ENCODE measurements around the gene ALMS1. TPM values are rescaled to one million over a fixed set of nuclear protein-coding genes. Genes with fewer than 3 reads are reported as not detected.
"Not testable (repeated sequence)": the region's sequence is repeated elsewhere in the genome, so short reads cannot be mapped to it uniquely, and the experiment has no call there.

ALMS1 gene
- total RNA-seq, 2 experiments from 2014 or later, result 35.5 to 57.8 TPM

GRCh38 chr2:73593680-73594079 is 208.0 kb downstream of the ALMS1 start:
- TF ChIP-seq EZH2phosphoT487 (IDR thresholded peaks at IDR 0.05; ENCODE audit: borderline replicate concordance, low read depth, low read length) (no peak), CTCF (conservative IDR thresholded peaks at IDR 0.05; ENCODE audit: low read length) (no peak)
- no peak overlapping the region for H2AFZ ChIP-seq (ENCODE audit: low read length)
- no peak overlapping the region for H3K4me3 ChIP-seq (ENCODE audit: low read depth, low read length, poor library complexity, severe bottlenecking)
- no peaks in the 10 kb centered on the region for H3K79me2 ChIP-seq (ENCODE audit: insufficient read depth, low read depth, low read length)
- no TSS peak for BruUV-seq (replicated peaks)
- no peaks in the 10 kb centered on the region for H3K4me1 ChIP-seq (ENCODE audit: insufficient read depth, low read length, poor library complexity, severe bottlenecking)
- H3K36me3 ChIP-seq (ENCODE audit: insufficient read depth, low read length), result no peaks in the 10 kb centered on the region
- H3K9me3 ChIP-seq (ENCODE audit: low read length), result no peaks in the 10 kb centered on the region
- intact Hi-C loops (cut with micrococcal nuclease; ENCODE audit: unreplicated experiment), result no loop called here
- CTCF ChIA-PET (ENCODE audit: unreplicated experiment), result no interaction called here
- no peak overlapping the region for H3K4me2 ChIP-seq (ENCODE audit: low read length)
- no peak overlapping the region for H3K27ac ChIP-seq (ENCODE audit: low read depth, low read length, poor library complexity, severe bottlenecking)
- no peak for DNase-seq (ENCODE audit: low spot score)
- H3K9me2 ChIP-seq (ENCODE audit: insufficient read depth, low read length), result no peaks in the 10 kb centered on the region
- POLR2A ChIA-PET, result no interaction called here
- no peaks in the 10 kb centered on the region for H4K20me1 ChIP-seq (ENCODE audit: insufficient read depth, low read length)

GRCh38 chr2:73594251-73594650 is 208.6 kb downstream of the ALMS1 start:
- no peak for DNase-seq (ENCODE audit: low spot score)
- ChIA-PET CTCF (ENCODE audit: unreplicated experiment) (no interaction called here), POLR2A (no interaction called here)
- H3K9me3 ChIP-seq (ENCODE audit: low read length), result no peaks in the 10 kb centered on the region
- no peaks in the 10 kb centered on the region for H4K20me1 ChIP-seq (ENCODE audit: insufficient read depth, low read length)
- no peaks in the 10 kb centered on the region for H3K79me2 ChIP-seq (ENCODE audit: insufficient read depth, low read depth, low read length)
- H3K4me2 ChIP-seq (ENCODE audit: low read length), result no peak overlapping the region
- no peak overlapping the region for H3K4me3 ChIP-seq (ENCODE audit: low read depth, low read length, poor library complexity, severe bottlenecking)
- intact Hi-C loops (cut with micrococcal nuclease; ENCODE audit: unreplicated experiment), result no loop called here
- no peaks in the 10 kb centered on the region for H3K4me1 ChIP-seq (ENCODE audit: insufficient read depth, low read length, poor library complexity, severe bottlenecking)
- H3K36me3 ChIP-seq (ENCODE audit: insufficient read depth, low read length), result no peaks in the 10 kb centered on the region
- TF ChIP-seq EZH2phosphoT487 (IDR thresholded peaks at IDR 0.05; ENCODE audit: borderline replicate concordance, low read depth, low read length) (no peak), CTCF (conservative IDR thresholded peaks at IDR 0.05; ENCODE audit: low read length) (no peak)
- no peaks in the 10 kb centered on the region for H3K9me2 ChIP-seq (ENCODE audit: insufficient read depth, low read length)
- no peak overlapping the region for H2AFZ ChIP-seq (ENCODE audit: low read length)
- no peak overlapping the region for H3K27ac ChIP-seq (ENCODE audit: low read depth, low read length, poor library complexity, severe bottlenecking)
- BruUV-seq (replicated peaks), result no TSS peak

GRCh38 chr2:73601780-73602179 is 216.1 kb downstream of the ALMS1 start:
- 0 out of 2 replicates have a peak, but pooled peaks cover 4% of the 10 kb centered on the region for H3K36me3 ChIP-seq (ENCODE audit: insufficient read depth, low read length)
- CTCF ChIA-PET (ENCODE audit: unreplicated experiment), result no interaction called here
- H4K20me1 ChIP-seq (ENCODE audit: insufficient read depth, low read length), result no peaks in the 10 kb centered on the region
- TF ChIP-seq EZH2phosphoT487 (IDR thresholded peaks at IDR 0.05; ENCODE audit: borderline replicate concordance, low read depth, low read length), result no peak
- no peak for TF ChIP-seq CTCF (conservative IDR thresholded peaks at IDR 0.05; ENCODE audit: low read length)
- intact Hi-C loops (cut with micrococcal nuclease; ENCODE audit: unreplicated experiment), result no loop called here
- H3K9me3 ChIP-seq (ENCODE audit: low read length), result no peaks in the 10 kb centered on the region
- H3K4me3 ChIP-seq (ENCODE audit: low read depth, low read length, poor library complexity, severe bottlenecking), result no peak overlapping the region
- H3K4me1 ChIP-seq (ENCODE audit: insufficient read depth, low read length, poor library complexity, severe bottlenecking), result no peaks in the 10 kb centered on the region
- H3K79me2 ChIP-seq (ENCODE audit: insufficient read depth, low read depth, low read length), result no peaks in the 10 kb centered on the region
- H3K27ac ChIP-seq (ENCODE audit: low read depth, low read length, poor library complexity, severe bottlenecking), result no peak overlapping the region
- no peak overlapping the region for H3K4me2 ChIP-seq (ENCODE audit: low read length)
- POLR2A ChIA-PET, result no interaction called here
- H2AFZ ChIP-seq (ENCODE audit: low read length), result no peak overlapping the region
- no peak for DNase-seq (ENCODE audit: low spot score)
- no peaks in the 10 kb centered on the region for H3K9me2 ChIP-seq (ENCODE audit: insufficient read depth, low read length)
- BruUV-seq (replicated peaks), result no TSS peak

GRCh38 chr2:73603099-73603588 is 217.5 kb downstream of the ALMS1 start:
- DNase-seq (ENCODE audit: low spot score); H3K4me1 ChIP-seq (ENCODE audit: insufficient read depth, low read length, poor library complexity, severe bottlenecking); CTCF ChIA-PET (ENCODE audit: unreplicated experiment); intact Hi-C loops (cut with micrococcal nuclease; ENCODE audit: unreplicated experiment); H3K27ac ChIP-seq (ENCODE audit: low read depth, low read length, poor library complexity, severe bottlenecking); H3K4me2 ChIP-seq (ENCODE audit: low read length); BruUV-seq (replicated peaks); H3K79me2 ChIP-seq (ENCODE audit: insufficient read depth, low read depth, low read length); H3K9me2 ChIP-seq (ENCODE audit: insufficient read depth, low read length); H3K36me3 ChIP-seq (ENCODE audit: insufficient read depth, low read length); H3K9me3 ChIP-seq (ENCODE audit: low read length); H4K20me1 ChIP-seq (ENCODE audit: insufficient read depth, low read length); H2AFZ ChIP-seq (ENCODE audit: low read length); H3K4me3 ChIP-seq (ENCODE audit: low read depth, low read length, poor library complexity, severe bottlenecking): not testable (repeated sequence)
- POLR2A ChIA-PET, result interaction anchor here (0.7 kb wide), 1 partner anchor 1159 kb away, joined by 3 read pairs; no protein-coding TSS in a partner anchor
